ENCODE results near the gene CENPL.
A peak's percentile ranks its signal among the peaks of the same experiment; 100 is the strongest.
"Not testable (repeated sequence)": the region's sequence is repeated elsewhere in the genome, so short reads cannot be mapped to it uniquely, and the experiment has no call there.

The CENPL gene, protein sequence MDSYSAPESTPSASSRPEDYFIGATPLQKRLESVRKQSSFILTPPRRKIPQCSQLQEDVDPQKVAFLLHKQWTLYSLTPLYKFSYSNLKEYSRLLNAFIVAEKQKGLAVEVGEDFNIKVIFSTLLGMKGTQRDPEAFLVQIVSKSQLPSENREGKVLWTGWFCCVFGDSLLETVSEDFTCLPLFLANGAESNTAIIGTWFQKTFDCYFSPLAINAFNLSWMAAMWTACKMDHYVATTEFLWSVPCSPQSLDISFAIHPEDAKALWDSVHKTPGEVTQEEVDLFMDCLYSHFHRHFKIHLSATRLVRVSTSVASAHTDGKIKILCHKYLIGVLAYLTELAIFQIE

DNA sequence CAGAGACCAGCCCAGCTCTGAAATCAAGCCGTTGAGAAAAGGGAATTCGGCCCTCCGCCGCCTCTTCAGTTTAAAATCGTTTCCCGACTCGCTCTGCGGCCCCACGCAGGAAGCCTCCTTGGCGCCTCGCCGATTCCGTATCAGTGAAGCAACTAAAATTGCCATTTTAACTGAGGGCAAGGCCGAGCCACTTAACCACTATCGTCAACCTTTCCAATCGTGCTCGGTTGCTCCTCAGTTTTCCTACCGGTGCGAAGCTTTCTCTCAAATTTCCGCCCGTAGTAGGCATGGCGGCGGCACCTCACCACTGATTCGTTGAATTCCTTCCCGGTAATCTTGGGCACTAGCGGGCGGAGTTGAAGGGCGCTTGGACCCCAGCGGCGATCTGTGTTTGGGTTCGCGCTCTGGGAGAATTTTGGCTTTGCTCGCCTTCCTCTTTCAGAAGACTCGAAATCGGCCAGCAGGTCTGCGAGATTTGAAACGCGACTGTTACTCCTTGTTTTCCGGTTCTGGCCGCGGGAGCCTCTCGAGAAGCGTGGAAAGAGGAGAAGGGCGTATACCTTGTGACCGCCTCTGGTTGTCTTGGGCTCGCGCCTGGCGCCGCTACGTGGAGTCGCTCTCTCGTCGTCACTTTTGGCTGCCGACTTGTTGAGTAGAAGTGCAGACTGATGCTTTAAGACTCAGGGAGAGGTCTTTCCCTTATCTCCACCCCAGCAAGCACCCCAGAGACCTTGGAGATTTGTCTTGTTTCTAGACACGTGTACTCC is at the start of gene CENPL, which contains the start of gene DARS2:
CENPL (minus strand) TSS at position 569 of the 767 bp plus-strand sequence. CDS start 13,584 bp downstream, outside the sequence.
DARS2 (plus strand) TSS at position 359 of the 767 bp plus-strand sequence. CDS start 557 bp downstream, outside the sequence.
- peak; percentile 97 for DNase-seq

DNA sequence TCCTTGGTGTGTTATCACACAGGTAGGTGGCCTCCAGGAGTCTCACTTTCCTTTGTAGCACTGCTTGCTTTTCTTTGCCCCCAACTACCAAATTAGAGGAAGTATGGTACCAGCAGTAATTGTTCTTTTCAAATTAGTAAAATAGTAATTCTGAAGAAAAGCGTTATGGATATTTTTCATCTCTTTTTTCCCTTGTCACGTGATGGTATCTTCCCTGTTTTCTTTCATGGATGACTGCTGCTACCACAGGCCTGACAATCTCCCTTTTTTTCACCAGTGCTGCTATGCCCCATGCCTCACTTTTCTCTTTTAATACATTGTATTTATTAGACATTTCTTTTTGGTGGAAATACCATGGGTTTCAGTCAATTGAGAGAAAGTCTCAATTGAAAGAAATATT is 46.8 kb upstream of the CENPL start:
- DNase-seq: no peak

DNA sequence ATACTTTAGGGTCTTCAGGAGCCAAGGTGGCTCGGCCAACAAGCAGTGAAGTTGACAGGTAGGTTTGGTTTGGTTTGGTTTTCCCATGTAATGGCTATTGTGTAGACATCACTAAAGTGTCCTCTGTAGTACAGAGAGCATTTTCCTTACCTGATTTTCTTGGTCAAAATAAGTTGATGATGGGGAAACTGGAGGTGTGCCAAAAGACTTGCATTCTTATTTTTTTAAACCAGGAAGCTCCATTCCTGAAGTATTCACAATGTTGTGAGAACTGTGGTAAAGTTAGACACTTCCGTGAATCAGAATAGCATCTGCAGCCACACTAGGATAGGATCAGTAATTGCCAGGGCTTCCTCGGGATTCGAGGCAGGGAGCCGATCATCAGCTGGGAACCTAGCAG is 46.4 kb upstream of the CENPL start:
- DNase-seq: no peak

DNA sequence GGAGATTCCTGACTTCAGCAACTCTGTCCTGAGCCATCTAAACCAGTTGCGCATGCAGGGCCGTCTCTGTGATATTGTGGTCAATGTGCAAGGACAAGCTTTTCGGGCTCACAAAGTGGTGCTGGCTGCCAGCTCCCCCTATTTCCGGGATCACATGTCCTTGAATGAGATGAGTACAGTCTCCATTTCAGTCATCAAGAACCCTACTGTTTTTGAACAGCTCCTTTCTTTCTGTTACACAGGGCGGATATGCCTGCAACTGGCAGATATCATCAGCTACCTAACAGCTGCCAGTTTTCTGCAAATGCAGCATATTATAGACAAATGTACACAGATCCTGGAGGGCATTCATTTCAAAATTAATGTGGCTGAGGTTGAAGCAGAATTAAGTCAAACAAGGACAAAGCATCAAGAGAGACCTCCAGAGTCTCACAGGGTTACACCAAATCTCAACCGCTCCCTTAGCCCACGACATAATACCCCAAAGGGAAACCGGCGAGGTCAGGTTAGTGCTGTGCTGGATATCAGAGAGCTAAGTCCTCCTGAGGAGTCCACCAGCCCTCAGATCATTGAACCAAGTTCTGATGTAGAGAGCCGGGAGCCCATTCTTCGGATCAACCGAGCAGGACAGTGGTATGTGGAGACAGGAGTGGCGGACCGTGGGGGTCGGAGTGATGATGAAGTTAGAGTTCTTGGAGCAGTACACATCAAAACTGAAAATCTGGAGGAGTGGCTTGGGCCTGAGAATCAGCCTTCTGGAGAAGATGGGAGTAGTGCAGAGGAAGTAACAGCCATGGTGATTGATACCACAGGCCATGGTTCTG is 45.8 kb upstream of the CENPL start:
- DNase-seq: no peak

DNA sequence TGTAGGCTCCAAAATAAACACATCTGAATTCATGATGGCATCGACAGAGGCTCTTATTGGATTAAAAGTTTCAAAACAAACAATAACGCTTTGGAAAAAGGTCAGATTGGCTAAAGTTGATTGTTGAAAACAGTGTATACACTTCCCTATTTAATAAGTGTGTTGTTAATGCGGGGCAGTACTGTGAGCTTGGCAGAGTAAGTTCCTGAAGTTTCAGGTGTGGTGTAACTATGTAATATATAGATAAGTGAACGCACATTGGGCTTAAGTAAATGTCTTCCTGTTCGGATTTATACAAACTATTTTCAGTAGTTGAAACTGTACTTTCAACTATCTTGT is 44.3 kb upstream of the CENPL start:
- no peak for DNase-seq

DNA sequence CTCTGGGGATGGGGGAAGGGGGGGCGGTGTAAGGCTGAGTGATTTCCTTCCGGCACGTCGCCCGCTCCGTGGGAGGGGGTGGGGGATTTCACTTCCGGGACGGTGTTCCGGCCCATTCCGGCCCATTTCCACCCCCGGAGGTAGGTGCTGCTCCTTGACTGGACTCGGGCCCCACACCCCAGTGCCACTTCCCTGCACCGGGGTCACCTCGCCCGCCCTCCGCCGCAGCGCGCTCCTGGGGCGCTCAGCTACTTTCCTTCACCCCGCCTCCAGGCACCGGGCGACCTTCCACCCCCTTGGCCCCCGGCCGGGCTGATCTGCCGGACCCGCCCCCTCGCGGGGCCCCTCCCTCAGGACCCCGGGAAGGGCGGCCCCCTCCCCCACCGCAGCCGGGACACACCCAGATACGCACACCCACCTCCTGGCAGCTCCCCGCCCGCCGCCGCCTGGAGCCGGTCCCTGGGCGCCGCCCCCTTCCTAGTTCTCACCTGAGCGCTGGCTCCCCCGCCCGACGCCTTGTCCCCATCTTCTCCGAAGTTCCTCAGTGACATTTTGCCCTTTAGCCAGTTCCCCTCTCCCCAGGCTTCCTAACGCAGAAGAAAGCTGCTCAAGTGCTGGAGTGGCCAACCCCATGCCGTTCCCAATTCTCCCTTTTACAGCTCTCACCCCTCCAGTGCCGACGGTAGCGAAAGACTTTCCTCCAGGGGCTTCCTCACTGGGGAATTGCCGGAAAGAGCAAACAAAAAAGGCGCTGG is 43.8 kb upstream of the CENPL start, which contains the start of gene ZBTB37:
ZBTB37 (plus strand) TSS at position 115 of the 755 bp plus-strand sequence. CDS start 1,846 bp downstream, outside the sequence.
- DNase-seq: no peak

DNA sequence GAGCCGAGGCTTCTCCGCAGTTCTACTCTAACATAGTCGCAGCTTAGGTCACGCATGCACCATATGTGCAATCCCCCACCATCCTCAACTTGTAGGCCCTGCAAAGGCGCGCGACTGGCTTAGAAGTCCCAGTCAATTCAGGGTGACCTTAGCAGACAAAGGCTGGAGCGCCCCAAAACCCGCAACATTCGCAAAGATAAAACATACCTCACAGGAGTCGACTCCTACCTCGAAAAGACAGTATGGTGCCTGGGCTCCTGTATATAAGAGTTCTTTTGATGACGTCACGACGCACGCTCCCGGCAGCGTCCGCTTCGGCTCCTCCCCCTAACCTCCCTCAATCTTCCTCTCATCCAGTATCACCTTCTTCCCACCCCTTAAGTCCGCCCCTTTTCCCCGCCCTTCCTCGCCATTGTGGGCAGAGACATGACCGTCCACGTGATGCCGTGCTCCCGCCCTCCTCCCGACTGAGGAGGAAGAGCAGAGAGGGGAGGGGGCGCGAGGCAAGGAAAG is 43.1 kb upstream of the CENPL start, which contains the start of gene GAS5:
GAS5 (minus strand) TSS at position 237 of the 513 bp plus-strand sequence.
- DNase-seq: peak; percentile 100

DNA sequence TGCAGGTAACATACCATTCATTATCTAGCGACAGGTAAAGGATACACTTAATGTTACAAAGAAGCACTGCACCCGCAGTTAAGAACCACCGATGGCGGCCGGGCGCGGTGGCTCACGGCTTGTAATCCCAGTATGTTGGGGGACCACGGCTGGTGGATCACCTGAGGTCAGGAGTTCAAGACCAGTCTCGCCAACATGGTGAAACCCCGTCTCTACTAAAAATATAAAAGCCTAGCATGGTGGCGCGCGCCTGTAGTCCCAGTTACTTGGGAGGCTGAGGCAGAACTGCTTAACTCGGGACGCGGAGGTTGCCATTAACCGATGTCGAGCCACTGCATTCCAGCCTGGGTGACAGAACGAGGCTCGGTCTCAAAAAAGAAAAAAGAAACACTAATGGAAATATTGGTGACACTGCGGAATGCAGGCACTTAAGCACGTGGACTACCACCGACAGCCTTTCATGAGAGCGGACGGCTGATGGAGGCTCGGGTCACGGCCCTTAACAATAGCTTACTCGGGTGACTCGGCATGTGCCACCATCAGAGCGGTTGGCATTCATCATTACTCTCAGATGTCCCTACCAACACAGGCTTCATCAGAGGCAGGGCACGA is 42.6 kb upstream of the CENPL start:
- peak; percentile 47 for DNase-seq

DNA sequence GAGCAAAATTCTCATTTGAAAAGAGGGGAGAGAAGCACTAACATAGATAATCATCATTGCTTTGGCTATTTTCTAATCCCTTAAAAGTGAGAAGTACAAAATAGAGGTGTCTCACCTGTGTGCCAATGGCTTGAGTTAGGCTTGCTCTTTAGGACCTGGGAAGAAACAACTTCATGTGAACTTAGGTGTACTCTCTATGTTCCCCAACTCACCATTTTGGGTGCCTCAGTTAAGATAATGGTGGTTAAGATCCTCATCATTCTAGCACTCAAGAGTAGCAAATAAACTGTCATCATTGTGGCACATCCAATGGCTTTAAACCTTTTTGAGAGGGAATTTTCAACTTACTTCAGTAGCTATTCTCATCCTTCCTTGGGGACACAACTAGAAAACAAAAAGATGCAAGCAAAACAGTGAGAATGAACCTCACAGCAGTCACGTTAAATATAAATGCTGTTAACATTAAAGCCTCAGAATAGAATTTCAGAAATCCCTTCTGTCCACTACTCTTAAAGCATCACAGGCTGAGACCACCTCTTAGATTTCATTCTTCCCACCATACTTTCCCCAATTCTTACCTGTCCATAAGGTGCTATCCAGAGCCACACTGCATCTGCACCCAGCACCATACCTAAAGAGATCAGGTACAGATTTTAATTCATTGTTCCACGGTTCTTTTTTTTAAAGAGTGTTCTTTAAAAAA is 41.9 kb upstream of the CENPL start:
- no peak for DNase-seq

DNA sequence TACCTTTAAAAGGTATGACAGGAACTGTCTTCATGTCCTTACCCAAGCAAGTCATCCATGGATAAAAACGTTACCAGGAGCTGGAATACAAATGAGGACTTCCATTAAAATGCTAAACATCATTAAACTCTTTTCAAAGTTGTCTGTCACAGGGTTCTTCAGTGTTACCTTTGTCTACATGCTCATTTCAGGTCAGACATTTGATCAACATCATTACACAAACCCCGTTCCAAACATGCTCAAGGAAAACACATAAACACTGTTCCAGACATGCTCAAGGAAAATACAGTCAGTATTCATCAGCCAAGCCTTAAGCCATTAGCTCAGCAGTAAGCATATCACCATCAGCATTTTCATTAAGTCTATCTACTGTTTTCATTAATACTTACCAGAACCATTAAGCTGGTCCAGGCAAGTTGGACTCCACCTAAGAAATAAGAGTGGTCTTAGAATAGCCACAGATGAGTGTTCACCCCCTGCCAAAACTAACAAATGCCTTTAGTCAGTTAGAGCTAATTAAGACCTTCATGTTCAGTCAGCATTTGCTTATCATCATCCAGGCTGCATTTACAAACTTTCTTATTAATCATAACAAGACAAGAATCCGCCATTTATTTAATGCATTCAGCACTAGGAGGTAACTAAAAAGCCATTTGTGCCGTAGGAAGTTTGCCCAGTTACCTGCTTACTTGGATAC is 40.9 kb upstream of the CENPL start:
- no peak for DNase-seq

DNA sequence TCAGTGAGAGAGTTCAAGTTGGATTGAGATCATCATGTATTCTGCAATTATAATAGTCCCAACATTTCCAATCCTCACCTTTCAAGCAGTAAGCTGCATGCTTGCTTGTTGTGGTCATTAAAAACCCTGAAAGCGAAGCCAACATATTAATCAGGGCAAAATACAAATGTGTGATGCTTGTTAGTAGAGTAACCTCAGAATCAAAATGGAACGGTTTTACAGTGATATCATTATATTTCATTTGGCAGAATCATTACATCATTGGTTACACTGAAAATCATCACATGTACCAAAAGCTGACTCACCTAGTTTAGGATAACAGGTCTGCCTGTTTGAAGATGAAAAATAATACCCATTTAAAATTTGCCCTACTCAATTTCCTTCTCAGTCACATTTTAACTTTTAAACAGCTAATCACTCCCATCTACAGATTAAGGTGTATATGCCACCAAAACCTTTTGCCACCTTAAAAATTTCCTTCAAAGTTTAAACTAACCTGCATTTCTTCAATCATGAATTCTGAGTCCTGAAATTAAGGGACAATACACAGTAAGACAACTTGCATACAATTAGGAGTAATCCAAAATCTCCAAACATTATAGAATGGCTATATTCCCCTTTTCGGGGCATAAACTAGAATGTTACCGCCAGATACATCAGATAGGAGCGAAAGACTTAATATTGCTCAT is 39.6 kb upstream of the CENPL start:
- no peak for DNase-seq

DNA sequence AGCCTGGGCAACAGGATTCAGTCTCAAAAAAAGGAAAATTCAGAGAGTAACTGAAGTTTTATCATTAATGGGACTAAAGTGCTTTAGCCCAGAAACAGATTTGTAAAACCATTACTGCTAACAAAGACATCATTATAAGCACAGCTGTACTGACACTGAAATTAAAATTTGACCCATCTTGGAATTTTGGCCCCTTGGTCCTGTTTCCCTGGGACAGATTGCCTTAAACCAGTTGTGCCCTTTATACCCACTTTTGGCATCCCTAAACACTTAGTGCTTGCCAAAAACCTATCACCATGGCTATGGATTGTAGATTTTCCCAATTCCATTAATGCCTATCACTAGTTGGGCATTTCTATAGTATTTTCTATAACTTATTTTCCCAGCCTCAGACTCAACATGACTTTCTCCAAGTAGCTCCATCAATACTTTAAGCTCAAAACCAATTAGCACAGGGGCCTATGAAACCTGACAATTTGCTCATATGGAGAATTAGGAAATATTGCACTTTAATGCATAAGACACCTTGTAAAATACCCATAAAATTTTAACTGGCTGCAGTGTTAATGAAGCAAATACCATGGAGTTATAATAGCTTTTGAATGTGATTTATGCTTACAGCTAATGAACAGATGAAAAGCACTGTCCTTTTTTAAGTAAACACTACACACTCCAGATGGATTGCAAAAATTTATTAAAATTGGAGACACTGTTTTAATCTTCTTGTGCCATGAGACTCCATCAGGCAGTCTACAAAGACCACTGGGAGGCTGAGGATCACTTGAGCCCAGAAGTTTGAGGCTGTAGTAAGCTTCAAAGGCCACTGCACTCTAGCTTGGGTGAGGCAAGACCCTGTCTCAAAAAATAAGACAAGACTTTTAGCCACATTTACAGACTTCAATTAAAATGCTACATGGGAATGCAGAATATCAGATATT is 38.8 kb upstream of the CENPL start:
- DNase-seq: no peak

DNA sequence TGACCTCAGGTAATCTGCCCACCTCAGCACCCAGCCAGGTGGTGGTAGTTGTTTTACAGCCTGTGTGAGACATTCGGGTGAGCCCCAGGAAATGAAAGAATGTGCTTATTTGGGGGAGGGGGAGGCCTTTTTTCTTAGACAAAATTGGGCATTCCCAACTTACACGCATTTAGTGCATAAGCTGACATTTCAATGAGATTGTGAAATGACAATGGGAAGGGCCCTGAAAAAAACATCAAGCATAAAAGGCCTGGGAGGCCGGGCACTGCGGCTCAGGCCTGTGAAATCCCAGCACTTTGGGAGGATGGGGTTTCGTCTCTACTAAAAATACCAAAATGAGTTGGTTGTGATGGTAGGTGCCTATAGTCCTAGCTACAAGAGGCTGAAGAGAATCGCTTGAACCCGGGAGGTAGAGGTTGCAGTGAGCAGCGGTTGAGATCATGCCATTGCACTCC is 38.1 kb upstream of the CENPL start:
- no peak for DNase-seq

DNA sequence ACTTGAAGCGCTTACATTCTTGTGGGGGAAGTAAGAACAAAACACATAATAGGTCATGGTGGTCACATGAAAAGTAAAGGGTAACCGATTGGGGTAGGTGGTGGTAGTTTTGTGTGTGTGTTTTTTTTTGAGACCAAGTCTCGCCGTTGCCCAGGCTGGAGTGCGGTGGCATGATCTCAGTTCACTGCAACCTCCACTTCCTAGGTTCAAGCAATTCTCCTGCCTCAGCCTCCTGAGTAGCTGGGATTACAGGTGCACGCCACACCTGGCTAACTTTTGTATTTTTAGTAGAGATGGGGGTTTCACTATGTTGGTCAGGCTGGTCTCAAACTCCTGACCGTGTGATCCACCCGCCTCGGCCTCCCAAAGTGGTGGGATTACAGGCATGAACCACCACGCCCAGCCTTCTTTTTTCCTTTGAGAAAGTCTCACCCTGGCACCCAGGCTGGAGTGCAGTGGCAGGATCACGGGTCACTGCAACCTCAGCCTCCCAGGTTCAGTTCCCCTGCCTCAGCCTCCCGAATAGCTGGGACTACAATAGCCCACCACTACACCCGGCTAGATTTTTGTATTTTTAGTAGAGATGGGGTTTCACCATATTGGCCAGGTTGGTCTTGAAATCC is 37.6 kb upstream of the CENPL start:
- not testable (repeated sequence) for DNase-seq

DNA sequence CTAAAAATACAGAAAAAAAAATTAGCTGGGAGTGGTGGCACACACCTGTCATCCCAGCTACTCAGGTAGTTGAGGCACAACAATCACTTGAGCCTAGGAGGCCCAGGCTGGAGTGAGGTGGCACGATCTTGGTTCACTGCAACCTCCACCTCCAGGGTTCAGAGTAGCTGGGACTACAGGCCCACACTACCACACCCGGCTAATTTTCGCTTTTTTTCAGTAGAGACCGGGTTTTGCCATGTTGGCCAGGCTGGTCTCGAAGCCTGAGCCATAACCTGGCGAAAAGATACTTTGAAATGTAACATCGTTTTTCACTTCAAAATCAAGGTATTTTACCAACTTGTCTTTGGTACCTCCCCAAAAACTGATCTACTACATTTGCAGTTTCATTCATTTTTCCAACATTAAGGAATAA is 37.1 kb upstream of the CENPL start:
- no peak for DNase-seq

DNA sequence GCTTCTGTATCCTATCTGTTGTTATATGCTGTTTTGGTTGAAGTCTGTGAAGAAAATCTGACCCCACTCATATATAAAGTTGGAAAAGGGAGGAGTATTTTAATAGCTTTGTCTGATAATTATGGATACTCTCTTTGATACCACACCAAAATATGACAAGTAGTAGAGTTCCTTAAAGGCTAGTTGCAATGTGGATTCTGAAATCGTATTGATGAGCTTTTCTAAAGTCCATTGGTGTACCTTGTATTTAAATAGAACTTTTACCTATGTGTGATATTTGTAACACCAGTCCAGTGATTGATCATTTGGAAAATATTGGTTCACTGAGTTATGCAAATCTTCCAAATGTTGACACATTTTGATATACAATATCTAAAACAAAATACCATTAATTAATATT is 35.4 kb upstream of the CENPL start:
- no peak for DNase-seq

DNA sequence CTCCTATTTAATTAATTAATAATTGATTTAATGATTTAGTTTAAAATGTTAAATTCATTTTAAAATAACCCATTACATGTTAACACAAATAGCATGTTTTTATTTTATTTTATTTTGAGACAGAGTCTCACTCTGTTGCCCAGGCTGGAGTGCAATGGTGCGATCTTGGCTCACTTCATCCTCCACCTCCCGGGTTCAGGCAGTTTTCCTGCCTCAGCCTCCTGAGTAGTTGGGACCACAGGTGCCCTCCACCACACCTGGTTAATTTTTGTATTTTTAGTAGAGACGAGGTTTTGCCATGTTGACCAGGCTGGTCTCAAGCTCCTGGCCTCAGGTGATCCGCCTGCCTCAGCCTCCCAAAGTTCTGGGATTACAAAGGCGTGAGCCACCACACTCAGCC is 34.9 kb upstream of the CENPL start:
- not testable (repeated sequence) for DNase-seq

DNA sequence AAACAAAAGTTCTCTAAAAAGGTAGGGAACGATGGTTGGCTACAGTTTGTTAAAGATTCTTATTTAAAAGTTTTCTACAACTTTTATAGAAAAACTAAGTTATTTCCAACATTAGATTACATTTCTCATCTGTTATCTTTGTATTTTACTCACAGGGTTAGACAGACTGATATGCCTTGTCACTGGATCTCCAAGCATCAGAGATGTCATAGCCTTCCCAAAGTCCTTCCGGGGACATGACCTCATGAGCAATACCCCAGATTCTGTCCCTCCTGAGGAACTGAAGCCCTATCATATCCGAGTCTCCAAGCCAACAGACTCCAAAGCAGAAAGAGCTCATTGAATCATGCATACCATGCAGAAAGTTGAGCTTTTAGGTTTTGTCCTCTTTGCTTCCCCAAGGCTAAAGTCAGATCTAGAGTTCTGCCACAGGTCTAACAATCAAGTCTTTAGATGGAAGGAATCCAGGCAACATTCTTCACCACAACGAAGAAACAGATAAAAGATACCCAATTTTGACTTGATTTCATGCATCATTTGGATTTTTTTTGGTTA is 32.8 kb upstream of the CENPL start:
- DNase-seq: no peak
